DND-41 (cell line): ENCODE measurements around the gene RASGRP2.

Experiments used
- ATAC-seq: fragments of 200-7000 bp; cut with Tn5 transposase; 3 replicates; pipeline ENCODE4 v1.9.1; 2021; ENCODE audit warnings: low read depth; ENCODE audit not compliant: insufficient read depth
- DNase-seq: peaks from one replicate; pipeline ENCODE4 v3.0.0-alpha.2; 2020
- H2AFZ ChIP-seq: 2 replicates; pipeline ENCODE4 v1.6.0; 2012; ENCODE audit warnings: low read depth, low read length
- H3K27ac ChIP-seq: 2 replicates; pipeline ENCODE4 v1.5.1; 2012; ENCODE audit warnings: low read length, inconsistent platforms
- H3K27me3 ChIP-seq: fragments of 200-600 bp; sonication (generic); 2 replicates; pipeline ENCODE4 v1.6.0; 2012; ENCODE audit warnings: low read length, mild to moderate bottlenecking, inconsistent platforms; ENCODE audit not compliant: insufficient read depth, poor library complexity
- H3K36me3 ChIP-seq: 2 replicates; pipeline ENCODE4 v1.5.1; 2012; ENCODE audit warnings: low read length, inconsistent platforms; ENCODE audit not compliant: insufficient read depth
- H3K4me1 ChIP-seq: 2 replicates; pipeline ENCODE4 v1.5.1; 2012; ENCODE audit warnings: mild to moderate bottlenecking, low read length; ENCODE audit not compliant: insufficient read depth
- H3K4me2 ChIP-seq: 2 replicates; pipeline ENCODE4 v1.6.0; 2012; ENCODE audit warnings: mild to moderate bottlenecking, moderate library complexity, low read length, inconsistent platforms; ENCODE audit not compliant: insufficient read depth
- H3K4me3 ChIP-seq, 2 experiments: fragments of 200-600 bp in 1 of 2; shearing (Covaris generic) in 1 of 2; 2 replicates each; pipeline ENCODE4 v1.5.1; 2012 to 2016; ENCODE audit warnings: inconsistent platforms in 2 of 2, low read length in 2 of 2, mild to moderate bottlenecking in 2 of 2, low read depth in 1 of 2, moderate library complexity in 1 of 2
- H3K79me2 ChIP-seq: 2 replicates; pipeline ENCODE4 v1.6.0; 2012; ENCODE audit warnings: low read length, inconsistent platforms; ENCODE audit not compliant: insufficient read depth
- H3K9ac ChIP-seq: 2 replicates; pipeline ENCODE4 v1.6.0; 2012; ENCODE audit warnings: low read depth, mild to moderate bottlenecking, inconsistent platforms, low read length, moderate library complexity
- H3K9me3 ChIP-seq: 2 replicates; pipeline ENCODE4 v1.5.1; 2012; ENCODE audit warnings: low read length, moderate library complexity, mild to moderate bottlenecking, inconsistent platforms; ENCODE audit not compliant: insufficient read depth, severe bottlenecking
- H4K20me1 ChIP-seq: 2 replicates; pipeline ENCODE4 v1.6.0; 2012; ENCODE audit warnings: low read length; ENCODE audit not compliant: insufficient read depth
- EZH2 ChIP-seq: IDR thresholded peaks from 3 replicates; pipeline ENCODE4 v1.6.1; 2012; ENCODE audit warnings: borderline replicate concordance, low read depth, mild to moderate bottlenecking, moderate library complexity, low read length, inconsistent platforms; ENCODE audit not compliant: severe bottlenecking
- TF ChIP-seq, protein P1 (sequence below): IDR thresholded peaks from 2 replicates; pipeline ENCODE4 v1.5.1; 2012; ENCODE audit warnings: borderline replicate concordance, low read length, moderate library complexity, mild to moderate bottlenecking; ENCODE audit not compliant: poor library complexity, severe bottlenecking; ENCODE audit errors: extremely low read depth

Gene RASGRP2

DNA sequence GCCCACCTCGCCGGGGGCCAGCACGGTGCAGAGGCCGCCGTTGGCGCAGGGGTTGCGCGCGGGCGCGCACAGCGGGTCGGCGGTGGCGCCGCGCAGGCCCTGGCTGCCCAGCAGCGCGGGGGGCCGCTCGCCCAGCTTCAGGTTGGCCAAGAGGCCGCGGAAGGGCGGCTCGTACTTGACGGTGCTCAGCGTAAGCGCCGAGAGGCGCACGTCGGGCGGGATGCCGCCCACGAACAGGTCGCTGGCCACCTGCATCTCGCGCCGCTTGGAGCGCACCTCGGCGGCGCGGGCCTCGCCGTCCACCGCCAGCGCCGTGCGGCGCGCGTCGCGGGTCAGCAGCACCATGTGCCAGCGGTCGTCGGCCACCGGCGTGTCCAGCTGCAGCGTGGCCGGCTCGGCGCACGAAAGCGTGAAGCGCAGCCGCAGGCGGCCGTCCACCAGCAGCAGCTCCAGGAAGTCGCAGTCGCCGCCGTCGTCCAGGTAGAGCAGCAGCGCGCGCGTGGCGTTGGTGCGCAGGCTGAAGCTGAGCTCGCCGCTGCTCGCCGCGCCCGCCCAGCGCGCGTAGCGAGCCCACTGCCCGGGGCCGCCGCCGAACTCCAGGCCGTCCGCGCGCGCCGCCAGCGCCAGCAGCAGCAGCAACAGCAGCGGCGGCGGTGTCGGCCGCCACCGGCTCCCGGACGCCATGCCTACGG lies 30.8 kb downstream of the RASGRP2 start:
- Histone ChIP-seq H2AFZ (no peak overlapping the region), H3K79me2 (no peaks in the 10 kb centered on the region), H3K4me2 (no peak overlapping the region), H3K9me3 (no peaks in the 10 kb centered on the region), H3K4me1 (no peaks in the 10 kb centered on the region), H3K27me3 (peaks cover 10% of the 10 kb centered on the region), H3K36me3 (no peaks in the 10 kb centered on the region), H3K9ac (no peak overlapping the region), H4K20me1 (peaks cover 3% of the 10 kb centered on the region; the same call in 1 of the 2 replicates), H3K4me3 (no peak overlapping the region), H3K27ac (no peak overlapping the region)
- no peak for DNase-seq
- ATAC-seq: no peak
- TF ChIP-seq, protein P1, sequence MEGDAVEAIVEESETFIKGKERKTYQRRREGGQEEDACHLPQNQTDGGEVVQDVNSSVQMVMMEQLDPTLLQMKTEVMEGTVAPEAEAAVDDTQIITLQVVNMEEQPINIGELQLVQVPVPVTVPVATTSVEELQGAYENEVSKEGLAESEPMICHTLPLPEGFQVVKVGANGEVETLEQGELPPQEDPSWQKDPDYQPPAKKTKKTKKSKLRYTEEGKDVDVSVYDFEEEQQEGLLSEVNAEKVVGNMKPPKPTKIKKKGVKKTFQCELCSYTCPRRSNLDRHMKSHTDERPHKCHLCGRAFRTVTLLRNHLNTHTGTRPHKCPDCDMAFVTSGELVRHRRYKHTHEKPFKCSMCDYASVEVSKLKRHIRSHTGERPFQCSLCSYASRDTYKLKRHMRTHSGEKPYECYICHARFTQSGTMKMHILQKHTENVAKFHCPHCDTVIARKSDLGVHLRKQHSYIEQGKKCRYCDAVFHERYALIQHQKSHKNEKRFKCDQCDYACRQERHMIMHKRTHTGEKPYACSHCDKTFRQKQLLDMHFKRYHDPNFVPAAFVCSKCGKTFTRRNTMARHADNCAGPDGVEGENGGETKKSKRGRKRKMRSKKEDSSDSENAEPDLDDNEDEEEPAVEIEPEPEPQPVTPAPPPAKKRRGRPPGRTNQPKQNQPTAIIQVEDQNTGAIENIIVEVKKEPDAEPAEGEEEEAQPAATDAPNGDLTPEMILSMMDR: no peak
- no peak for TF ChIP-seq EZH2

GRCh38 chr11:64712430-64713015 lies 31.4 kb downstream of the RASGRP2 start:
- Histone ChIP-seq H2AFZ (no peak overlapping the region), H3K36me3 (no peaks in the 10 kb centered on the region), H3K4me3 (no peak overlapping the region), H3K4me2 (no peak overlapping the region), H4K20me1 (peaks cover 3% of the 10 kb centered on the region; the same call in 1 of the 2 replicates), H3K9ac (no peak overlapping the region), H3K9me3 (no peaks in the 10 kb centered on the region), H3K27ac (no peak overlapping the region), H3K4me1 (no peaks in the 10 kb centered on the region), H3K79me2 (no peaks in the 10 kb centered on the region), H3K27me3 (peaks cover 10% of the 10 kb centered on the region)
- DNase-seq (no peak), ATAC-seq (0 out of 3 replicates have a peak, but pooled peaks have one; percentile 39)
- TF ChIP-seq, protein P1: no peak
- TF ChIP-seq EZH2: no peak

- DNase-seq: no peak
These were observed 32.0 kb downstream of the RASGRP2 start for GRCh38 chr11:64711956-64712362.

More at GRCh38 chr11:64711956-64712362, 32.0 kb downstream of the RASGRP2 start:
- no peaks in the 10 kb centered on the region for H3K36me3 ChIP-seq
- H2AFZ ChIP-seq: no peak overlapping the region
- TF ChIP-seq, protein P1: no peak
- TF ChIP-seq EZH2: no peak
- H3K27ac ChIP-seq: no peak overlapping the region
- no peaks in the 10 kb centered on the region for H3K9me3 ChIP-seq
- H4K20me1 ChIP-seq: peaks cover 3% of the 10 kb centered on the region; the same call in 1 of the 2 replicates
- H3K79me2 ChIP-seq: no peaks in the 10 kb centered on the region
- no peaks in the 10 kb centered on the region for H3K4me1 ChIP-seq
- ATAC-seq: no peak
- no peak overlapping the region for H3K9ac ChIP-seq
- H3K4me3 ChIP-seq: no peak overlapping the region
- H3K27me3 ChIP-seq: peaks cover 10% of the 10 kb centered on the region
- H3K4me2 ChIP-seq: no peak overlapping the region
